Fibroblast of skin of right biceps (primary cell): ENCODE data around the gene KCTD3.

Experiments used
- DNase-seq: peaks from one replicate; pipeline ENCODE4 v3.0.0-alpha.2; 2013

KCTD3 gene

DNA sequence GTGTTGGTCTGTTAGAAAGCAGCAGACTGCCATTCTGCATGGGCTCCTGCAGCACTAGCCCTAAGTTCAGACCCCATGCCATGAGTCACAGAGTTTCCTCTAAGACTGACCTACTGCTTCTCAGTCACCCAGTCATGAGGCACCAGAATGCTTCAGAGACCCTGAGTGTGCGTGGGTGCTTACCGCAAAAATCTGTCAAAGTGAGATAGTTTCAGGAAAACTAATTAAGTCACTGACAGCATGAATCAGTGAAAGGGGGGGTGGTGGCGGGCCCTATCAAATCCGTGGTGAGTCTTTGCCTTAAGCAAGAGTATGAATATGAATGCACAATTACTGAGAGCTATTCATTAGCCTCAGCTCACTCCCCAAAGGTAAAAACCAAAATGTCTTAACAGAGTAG, 98.1 kb downstream of the KCTD3 start:
- DNase-seq: peak; percentile 78

DNA sequence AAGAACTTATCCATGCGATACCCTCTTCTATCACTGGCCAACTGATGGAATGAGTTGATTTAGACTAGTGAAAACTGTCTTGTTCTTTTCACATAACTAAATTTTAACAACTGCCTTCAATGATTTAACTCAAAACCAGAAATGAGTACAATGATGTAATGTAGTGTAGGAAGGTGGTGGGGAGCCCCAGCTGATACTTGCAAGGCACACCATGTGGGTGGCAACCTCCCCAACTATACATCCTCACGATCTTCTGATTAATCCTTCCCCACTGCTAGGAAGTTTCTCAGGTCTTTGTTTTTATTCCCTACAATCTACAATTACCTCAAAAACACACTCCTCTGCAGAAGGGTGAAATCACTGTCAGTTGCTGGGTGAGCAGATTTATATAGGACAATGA, 100.7 kb downstream of the KCTD3 start:
- no peak for DNase-seq

DNA sequence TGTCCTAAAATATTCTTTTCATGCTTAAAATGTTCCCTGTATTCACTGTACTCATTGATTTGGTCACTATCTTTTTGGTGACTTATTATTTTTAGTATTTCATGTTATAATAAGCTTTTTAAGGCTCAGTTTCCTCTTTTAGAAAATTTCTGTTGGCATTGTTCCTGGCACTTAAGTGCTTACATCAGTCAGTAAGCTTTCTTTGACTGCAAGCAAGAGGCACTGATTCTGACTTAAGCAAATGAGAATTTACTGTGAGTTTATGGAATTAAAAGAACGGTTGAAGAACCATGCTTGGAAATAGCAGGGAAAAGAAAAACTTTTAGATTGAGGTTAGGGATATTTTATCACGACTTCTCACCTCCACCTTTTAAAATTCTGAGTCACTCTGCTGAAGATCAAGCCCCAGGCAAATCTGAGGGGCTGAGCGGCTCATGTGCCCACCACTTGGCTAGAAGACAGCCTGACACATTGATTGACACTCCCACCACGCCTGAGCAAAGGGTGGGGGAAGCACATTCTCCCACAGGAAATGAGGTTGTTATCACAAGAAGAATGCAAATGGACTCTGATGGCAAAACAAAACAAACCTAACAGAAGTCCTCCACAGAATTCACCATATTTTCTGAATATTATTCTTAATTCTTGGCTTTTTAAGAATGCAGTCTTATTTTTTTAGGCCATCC, 102.8 kb downstream of the KCTD3 start:
- DNase-seq: peak; percentile 7
